Keratinocyte (primary cell): ENCODE data around the gene TNFRSF11A. TPM values are rescaled to one million over a fixed set of nuclear protein-coding genes. Genes with fewer than 3 reads are reported as not detected.

ENCODE experiments used
- DNase-seq: peaks from one replicate; pipeline ENCODE4 v3.0.0-alpha.2; 2011; ENCODE audit warnings: low read depth, missing footprints, low spot score
- FAIRE-seq: peaks from 2 replicates; lab custom pipeline; 2011; peaks lifted over from hg19 to GRCh38; lab: Jason Lieb, UNC
- H2AFZ ChIP-seq: 2 replicates; pipeline ENCODE4 v1.6.0; 2012; ENCODE audit warnings: low read length, control low read depth, inconsistent platforms; ENCODE audit not compliant: control insufficient read depth
- H3K27ac ChIP-seq: 2 replicates; pipeline ENCODE4 v1.5.1; 2011; ENCODE audit warnings: low read length; ENCODE audit not compliant: control insufficient read depth, insufficient read depth
- H3K27me3 ChIP-seq: 3 replicates; pipeline ENCODE4 v1.6.0; 2011; ENCODE audit warnings: low read length; ENCODE audit not compliant: control insufficient read depth, insufficient read depth; ENCODE audit errors: extremely low read depth
- H3K36me3 ChIP-seq, 2 experiments: 2 replicates in 1 of 2; 3 replicates in 1 of 2; pipeline ENCODE4 v1.5.1; 2011; ENCODE audit warnings: low read length in 2 of 2, mild to moderate bottlenecking in 1 of 2; ENCODE audit not compliant: control insufficient read depth in 2 of 2, insufficient read depth in 2 of 2; ENCODE audit errors: extremely low read depth in 1 of 2
- H3K4me1 ChIP-seq: 3 replicates; pipeline ENCODE4 v1.5.1; 2011; ENCODE audit warnings: low read length; ENCODE audit not compliant: control insufficient read depth, insufficient read depth; ENCODE audit errors: extremely low read depth
- H3K4me2 ChIP-seq: 3 replicates; pipeline ENCODE4 v1.6.0; 2011; ENCODE audit warnings: low read depth, low read length; ENCODE audit not compliant: control insufficient read depth, insufficient read depth; ENCODE audit errors: extremely low read depth
- H3K4me3 ChIP-seq, 3 experiments: fragments of 200-600 bp in 1 of 3; sonication (generic) in 1 of 3; 2 replicates in 2 of 3; 3 replicates in 1 of 3; pipeline ENCODE4 v1.5.1; 2011 to 2016; ENCODE audit warnings: low read length in 3 of 3, mild to moderate bottlenecking in 3 of 3, control low read depth in 2 of 3, inconsistent platforms in 1 of 3, low read depth in 1 of 3, mixed read lengths in 1 of 3, mixed run types in 1 of 3, moderate library complexity in 1 of 3; ENCODE audit not compliant: control insufficient read depth in 2 of 3, insufficient read depth in 2 of 3; ENCODE audit errors: extremely low read depth in 1 of 3
- H3K79me2 ChIP-seq: 2 replicates; pipeline ENCODE4 v1.6.0; 2012; ENCODE audit warnings: low read length; ENCODE audit not compliant: control insufficient read depth, insufficient read depth
- H3K9ac ChIP-seq: 3 replicates; pipeline ENCODE4 v1.6.0; 2011; ENCODE audit warnings: low read length; ENCODE audit not compliant: control insufficient read depth, insufficient read depth; ENCODE audit errors: extremely low read depth
- H3K9me1 ChIP-seq: 3 replicates; pipeline ENCODE4 v1.6.0; 2011; ENCODE audit warnings: low read length; ENCODE audit not compliant: control insufficient read depth, insufficient read depth; ENCODE audit errors: extremely low read depth
- H3K9me3 ChIP-seq: 2 replicates; pipeline ENCODE4 v1.5.1; 2012; ENCODE audit warnings: low read depth, low read length; ENCODE audit not compliant: control insufficient read depth
- H4K20me1 ChIP-seq: 3 replicates; pipeline ENCODE4 v1.6.0; 2011; ENCODE audit warnings: low read length; ENCODE audit not compliant: control insufficient read depth, insufficient read depth; ENCODE audit errors: extremely low read depth
- EZH2 ChIP-seq: IDR thresholded peaks from one replicate; pipeline ENCODE4 v1.6.1; 2012; ENCODE audit warnings: inconsistent platforms, mild to moderate bottlenecking, low read length, moderate library complexity
- dilution Hi-C: fragments of 300-500 bp; cut with MboI; formaldehyde crosslinking; loops from one replicate; pipeline ENCODE4 v1.7.0; 2020; ENCODE audit warnings: low sequenced_read_pairs; ENCODE audit not compliant: extremely low pct_ligation_motif_present
- polyA plus RNA-seq, 5 experiments: library from polyadenylated mRNA; depleted of rRNA in 3 of 5; stranded (reverse) in 3 of 5; stranded (forward) in 1 of 5; unstranded in 1 of 5; fragments of >200 nt; gene quantifications; 1 replicate in 1 of 5; 2 replicates in 3 of 5; 3 replicates in 1 of 5; pipeline versions ENCODE4 v1.2.1 to v1.2.3, GENCODE V29; 2011 to 2012; ENCODE audit warnings: missing spikeins in 2 of 5, low read depth in 1 of 5, low replicate concordance in 1 of 5
- TF ChIP-seq, protein P1 (sequence below), 3 experiments: IDR thresholded peaks in 1 of 3; conservative IDR thresholded peaks in 1 of 3; optimal IDR thresholded peaks in 1 of 3; 2 replicates in 2 of 3; 3 replicates in 1 of 3; pipeline versions ENCODE3 to v1.5.1; 2011; ENCODE audit warnings: low read length in 3 of 3, mild to moderate bottlenecking in 3 of 3, moderate library complexity in 2 of 3, control low read depth in 1 of 3, inconsistent platforms in 1 of 3; ENCODE audit not compliant: insufficient read depth in 2 of 3; ENCODE audit errors: extremely low read depth in 1 of 3

TNFRSF11A gene
- polyA plus RNA-seq, 1 donor (not counting 4 experiments of a cell fraction or from before 2014, with no cell fraction given) = 0.51 TPM

DNA sequence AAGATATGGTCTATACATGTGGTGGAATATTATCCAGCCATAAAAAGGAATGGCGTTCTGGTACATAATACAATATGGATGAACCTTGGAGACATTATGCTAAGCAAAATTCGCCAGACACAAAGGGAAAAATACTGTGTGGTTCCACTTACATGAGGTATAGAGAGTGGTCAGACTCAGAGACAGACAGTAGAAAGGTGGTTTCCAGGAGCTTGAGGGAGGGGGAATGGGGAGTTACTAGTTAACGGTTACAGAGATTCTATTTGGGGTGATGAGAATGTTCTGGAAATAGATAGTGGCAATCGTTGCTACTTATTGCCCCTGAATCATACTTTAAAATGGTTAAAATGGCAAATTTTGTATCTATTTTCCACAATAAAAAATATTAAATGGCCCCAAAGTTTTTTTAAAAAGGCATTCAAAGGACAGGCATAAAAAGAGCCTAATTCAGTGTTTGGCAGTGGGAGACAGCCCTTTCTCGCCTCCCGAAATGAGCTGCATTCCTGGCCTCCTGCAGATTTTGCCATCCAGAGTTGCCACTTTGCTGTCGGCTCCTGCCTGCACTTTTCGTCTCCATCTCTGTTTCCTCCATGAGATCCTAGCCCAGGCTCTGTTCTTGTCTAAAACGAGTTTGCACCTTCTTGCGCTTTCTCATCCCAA is 13.5 kb downstream of the TNFRSF11A start:
- no peaks in the 10 kb centered on the region for H4K20me1 ChIP-seq
- dilution Hi-C loops = no loop called here
- H3K27ac ChIP-seq = no peak overlapping the region
- no peaks in the 10 kb centered on the region for H3K36me3 ChIP-seq
- no peak overlapping the region for H3K9ac ChIP-seq
- peaks cover 12% of the 10 kb centered on the region for H3K4me1 ChIP-seq
- no peaks in the 10 kb centered on the region for H3K27me3 ChIP-seq
- FAIRE-seq (no peak), DNase-seq (no peak)
- no peaks in the 10 kb centered on the region for H3K79me2 ChIP-seq
- H3K9me3 ChIP-seq = no peaks in the 10 kb centered on the region
- no peaks in the 10 kb centered on the region for H3K9me1 ChIP-seq
- H2AFZ ChIP-seq = no peak overlapping the region
- H3K4me2 ChIP-seq = no peak overlapping the region
- TF ChIP-seq EZH2 = no peak
- TF ChIP-seq, protein P1, sequence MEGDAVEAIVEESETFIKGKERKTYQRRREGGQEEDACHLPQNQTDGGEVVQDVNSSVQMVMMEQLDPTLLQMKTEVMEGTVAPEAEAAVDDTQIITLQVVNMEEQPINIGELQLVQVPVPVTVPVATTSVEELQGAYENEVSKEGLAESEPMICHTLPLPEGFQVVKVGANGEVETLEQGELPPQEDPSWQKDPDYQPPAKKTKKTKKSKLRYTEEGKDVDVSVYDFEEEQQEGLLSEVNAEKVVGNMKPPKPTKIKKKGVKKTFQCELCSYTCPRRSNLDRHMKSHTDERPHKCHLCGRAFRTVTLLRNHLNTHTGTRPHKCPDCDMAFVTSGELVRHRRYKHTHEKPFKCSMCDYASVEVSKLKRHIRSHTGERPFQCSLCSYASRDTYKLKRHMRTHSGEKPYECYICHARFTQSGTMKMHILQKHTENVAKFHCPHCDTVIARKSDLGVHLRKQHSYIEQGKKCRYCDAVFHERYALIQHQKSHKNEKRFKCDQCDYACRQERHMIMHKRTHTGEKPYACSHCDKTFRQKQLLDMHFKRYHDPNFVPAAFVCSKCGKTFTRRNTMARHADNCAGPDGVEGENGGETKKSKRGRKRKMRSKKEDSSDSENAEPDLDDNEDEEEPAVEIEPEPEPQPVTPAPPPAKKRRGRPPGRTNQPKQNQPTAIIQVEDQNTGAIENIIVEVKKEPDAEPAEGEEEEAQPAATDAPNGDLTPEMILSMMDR (optimal IDR thresholded peaks at IDR 0.05 in 1 of 3, IDR thresholded peaks at IDR 0.05 in 1 of 3, conservative IDR thresholded peaks at IDR 0.05 in 1 of 3; ENCODE audit: extremely low read depth in 1 of 3, insufficient read depth in 2 of 3, low read length in 3 of 3) = no peak
- H3K4me3 ChIP-seq = no peak overlapping the region

DNA sequence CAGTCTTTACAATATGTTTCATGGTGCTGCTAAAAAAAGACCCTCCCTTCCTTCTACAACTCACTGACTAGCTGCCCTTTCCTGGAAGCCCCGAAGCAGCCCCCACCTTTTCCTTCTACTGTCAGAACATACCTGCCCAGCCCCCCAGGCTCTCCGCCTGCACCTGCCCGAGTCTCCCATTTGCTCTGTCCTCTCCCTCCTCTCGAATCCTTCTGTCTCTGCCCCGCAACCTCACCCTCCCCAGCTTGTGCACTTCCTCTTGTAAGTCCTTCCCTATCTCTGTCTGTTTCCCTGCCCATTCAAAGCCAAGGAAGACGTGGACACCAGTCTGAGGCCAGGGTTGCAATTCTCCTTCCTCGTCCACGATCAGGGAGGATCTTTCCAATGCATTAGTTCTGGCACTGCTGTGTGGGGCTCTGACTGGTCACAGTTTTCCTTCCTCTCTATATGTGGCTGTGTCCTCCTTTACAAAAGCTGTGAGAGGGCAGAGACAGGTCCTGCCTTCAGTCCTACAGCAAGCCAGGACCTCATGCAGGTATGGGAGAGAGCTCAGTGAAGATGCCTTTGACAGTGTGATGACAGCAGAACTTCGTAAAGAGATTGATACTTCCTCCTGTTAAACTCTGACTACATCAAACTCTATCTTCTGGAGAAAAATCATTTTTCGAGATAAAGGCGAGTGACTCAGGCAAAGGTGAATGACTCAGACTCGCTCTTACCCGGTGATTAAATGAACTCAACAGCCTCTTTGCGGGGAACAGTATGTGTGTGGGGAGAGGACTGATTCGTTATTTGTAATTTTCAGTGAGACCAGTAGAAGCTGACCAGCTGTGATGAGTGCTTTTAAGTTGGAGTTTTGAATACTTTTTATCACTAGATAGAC is 14.2 kb downstream of the TNFRSF11A start:
- H3K36me3 ChIP-seq = no peaks in the 10 kb centered on the region
- H2AFZ ChIP-seq = no peak overlapping the region
- H3K4me3 ChIP-seq = no peak overlapping the region
- FAIRE-seq = peak; percentile 58
- no peaks in the 10 kb centered on the region for H3K79me2 ChIP-seq
- H3K27me3 ChIP-seq = no peaks in the 10 kb centered on the region
- H3K9ac ChIP-seq = no peak overlapping the region
- no peak for TF ChIP-seq EZH2
- TF ChIP-seq, protein P1 (optimal IDR thresholded peaks at IDR 0.05 in 1 of 3, IDR thresholded peaks at IDR 0.05 in 1 of 3, conservative IDR thresholded peaks at IDR 0.05 in 1 of 3; ENCODE audit: extremely low read depth in 1 of 3, insufficient read depth in 2 of 3, low read length in 3 of 3) = no peak
- no peaks in the 10 kb centered on the region for H3K9me1 ChIP-seq
- DNase-seq = peak; percentile 25
- H3K4me2 ChIP-seq = no peak overlapping the region
- H3K27ac ChIP-seq = no peak overlapping the region
- no peaks in the 10 kb centered on the region for H4K20me1 ChIP-seq
- H3K9me3 ChIP-seq = no peaks in the 10 kb centered on the region
- peaks cover 8% of the 10 kb centered on the region for H3K4me1 ChIP-seq
- dilution Hi-C loops = no loop called here
